DOHH2 (cell line): ENCODE data around the gene NLRP4.
A peak's percentile ranks its signal among the peaks of the same experiment; 100 is the strongest.

Source experiments
- H3F3A ChIP-seq: fragments of 200-600 bp; sonication (generic), shearing (Covaris generic); 2 replicates; pipeline ENCODE4 v1.6.0; 2016; ENCODE audit warnings: antibody characterized with exemption, mild to moderate bottlenecking; ENCODE audit not compliant: control insufficient read depth, insufficient read depth
- H3K27ac ChIP-seq: fragments of 200-600 bp; sonication (generic); 2 replicates; pipeline ENCODE4 v1.5.1; 2014; ENCODE audit warnings: low read depth, mild to moderate bottlenecking, low read length, moderate library complexity
- H3K27me3 ChIP-seq: fragments of 200-600 bp; sonication (generic); 2 replicates; pipeline ENCODE4 v1.6.1; 2014; ENCODE audit warnings: mild to moderate bottlenecking, low read length, mixed read lengths; ENCODE audit not compliant: control insufficient read depth
- H3K36me3 ChIP-seq: fragments of 200-600 bp; sonication (generic); 2 replicates; pipeline ENCODE4 v1.6.1; 2014; ENCODE audit warnings: mild to moderate bottlenecking, low read length, moderate library complexity, mixed read lengths; ENCODE audit not compliant: control insufficient read depth
- H3K4me1 ChIP-seq: fragments of 200-600 bp; sonication (generic); 2 replicates; pipeline ENCODE4 v1.6.1; 2014; ENCODE audit warnings: mild to moderate bottlenecking, low read length, mixed read lengths; ENCODE audit not compliant: control insufficient read depth
- H3K4me2 ChIP-seq: fragments of 200-600 bp; sonication (generic); 2 replicates; pipeline ENCODE4 v1.6.0; 2014; ENCODE audit warnings: mild to moderate bottlenecking, low read length, moderate library complexity
- H3K4me3 ChIP-seq: fragments of 200-600 bp; sonication (generic); 2 replicates; pipeline ENCODE4 v1.5.1; 2014; ENCODE audit warnings: mild to moderate bottlenecking, low read length, mixed read lengths
- H3K79me2 ChIP-seq: fragments of 200-600 bp; sonication (generic); 2 replicates; pipeline ENCODE4 v1.6.1; 2014; ENCODE audit warnings: mild to moderate bottlenecking, low read length, mixed read lengths; ENCODE audit not compliant: control insufficient read depth
- H3K9me2 ChIP-seq: fragments of 200-600 bp; sonication (generic); replicated peaks from 2 replicates; pipeline ENCODE4 v1.6.1; 2014; ENCODE audit warnings: mild to moderate bottlenecking, low read length, mixed read lengths; ENCODE audit not compliant: control insufficient read depth
- H3K9me3 ChIP-seq: fragments of 200-600 bp; sonication (generic); 2 replicates; pipeline ENCODE4 v1.6.1; 2014; ENCODE audit warnings: antibody characterized with exemption, low read length, mixed read lengths; ENCODE audit not compliant: control insufficient read depth, insufficient read depth
- H4K20me1 ChIP-seq: fragments of 200-600 bp; sonication (generic); 2 replicates; pipeline ENCODE4 v1.6.0; 2014; ENCODE audit warnings: low read depth, mild to moderate bottlenecking, antibody characterized with exemption, low read length, moderate library complexity; ENCODE audit not compliant: control insufficient read depth, insufficient read depth
- CTCF ChIP-seq: fragments of 200-600 bp; sonication (generic); IDR thresholded peaks from one replicate; pipeline ENCODE4 v1.5.1; 2014; ENCODE audit warnings: antibody characterized with exemption, mild to moderate bottlenecking, low read depth, low read length; ENCODE audit not compliant: poor library complexity, severe bottlenecking
- EZH2phosphoT487 ChIP-seq: fragments of 200-600 bp; sonication (generic); IDR thresholded peaks from 2 replicates; pipeline ENCODE4 v1.6.1; 2017; ENCODE audit warnings: borderline replicate concordance, mild to moderate bottlenecking, antibody characterized with exemption, low read length, moderate library complexity, mixed read lengths

The NLRP4 gene

GRCh38 chr19:55912916-55913315 is 76.6 kb downstream of the NLRP4 start:
- Histone ChIP-seq H3K4me3 (no peak overlapping the region), H3K27ac (no peak overlapping the region), H3K27me3 (0 out of 2 replicates have a peak, but pooled peaks cover 4% of the 10 kb centered on the region), H3K4me2 (no peak overlapping the region), H3K9me2 (no peaks in the 10 kb centered on the region), H3F3A (no peaks in the 10 kb centered on the region), H3K4me1 (no peaks in the 10 kb centered on the region), H3K9me3 (no peaks in the 10 kb centered on the region), H4K20me1 (no peaks in the 10 kb centered on the region), H3K79me2 (no peaks in the 10 kb centered on the region), H3K36me3 (no peaks in the 10 kb centered on the region)
- TF ChIP-seq CTCF (no peak), EZH2phosphoT487 (no peak)

- TF ChIP-seq EZH2phosphoT487 (no peak), CTCF (peak; percentile 69)
- H3K27ac ChIP-seq, result no peak overlapping the region
- no peaks in the 10 kb centered on the region for H3K79me2 ChIP-seq
- H3K4me3 ChIP-seq, result no peak overlapping the region
- H3K9me2 ChIP-seq, result no peaks in the 10 kb centered on the region
- no peaks in the 10 kb centered on the region for H3K4me1 ChIP-seq
- H3F3A ChIP-seq, result no peaks in the 10 kb centered on the region
- no peaks in the 10 kb centered on the region for H4K20me1 ChIP-seq
- H3K36me3 ChIP-seq, result no peaks in the 10 kb centered on the region
- no peak overlapping the region for H3K4me2 ChIP-seq
- H3K27me3 ChIP-seq, result 0 out of 2 replicates have a peak, but pooled peaks cover 4% of the 10 kb centered on the region
- no peaks in the 10 kb centered on the region for H3K9me3 ChIP-seq
Observed at GRCh38 chr19:55913643-55914268, 77.4 kb downstream of the NLRP4 start.

GRCh38 chr19:55923556-55923955 is 87.2 kb downstream of the NLRP4 start:
- Histone ChIP-seq H4K20me1 (no peaks in the 10 kb centered on the region), H3K4me1 (no peaks in the 10 kb centered on the region), H3K79me2 (no peaks in the 10 kb centered on the region), H3K9me2 (no peaks in the 10 kb centered on the region), H3F3A (no peaks in the 10 kb centered on the region), H3K4me2 (no peak overlapping the region), H3K9me3 (peaks cover 7% of the 10 kb centered on the region), H3K36me3 (no peaks in the 10 kb centered on the region), H3K27me3 (no peaks in the 10 kb centered on the region), H3K27ac (no peak overlapping the region), H3K4me3 (no peak overlapping the region)
- no peak for TF ChIP-seq EZH2phosphoT487
- no peak for TF ChIP-seq CTCF
